ENCODE measurements around the gene FAM3A.
"Not testable (repeated sequence)": the region's sequence is repeated elsewhere in the genome, so short reads cannot be mapped to it uniquely, and the experiment has no call there.

FAM3A gene

GRCh38 chrX:154501423-154501822 lies 14.6 kb downstream of the FAM3A start:
- not testable (repeated sequence) for DNase-seq

- not testable (repeated sequence) for DNase-seq
Observed at GRCh38 chrX:154496591-154497137, 19.4 kb downstream of the FAM3A start.

GRCh38 chrX:154495472-154495922 lies 20.5 kb downstream of the FAM3A start:
- DNase-seq: no peak

GRCh38 chrX:154494715-154495114 lies 21.3 kb downstream of the FAM3A start:
- no peak for DNase-seq

GRCh38 chrX:154490414-154491083 lies 25.5 kb downstream of the FAM3A start, which contains the start of gene SLC10A3:
TSS of gene SLC10A3 (minus strand) at chrX:154490629. CDS start at chrX:154488940, 1,689 bp downstream.
- peak; percentile 98 for DNase-seq

GRCh38 chrX:154490021-154490413 lies 26.0 kb downstream of the FAM3A start:
- peak; percentile 61 for DNase-seq

GRCh38 chrX:154489182-154489581 lies 26.9 kb downstream of the FAM3A start:
- peak; percentile 34 for DNase-seq

GRCh38 chrX:154488336-154489075 lies 27.5 kb downstream of the FAM3A start:
- peak; percentile 35 for DNase-seq

- peak; percentile 49 for DNase-seq
Observed at GRCh38 chrX:154487518-154488290, 28.3 kb downstream of the FAM3A start.

GRCh38 chrX:154486396-154487207 lies 29.4 kb downstream of the FAM3A start, which contains the start of gene UBL4A:
TSS of gene UBL4A (minus strand) at chrX:154486615. CDS start at chrX:154486584, 31 bp downstream.
- DNase-seq: peak; percentile 93

GRCh38 chrX:154486052-154486395 lies 30.0 kb downstream of the FAM3A start:
- DNase-seq: peak; percentile 57

GRCh38 chrX:154485150-154486051 lies 30.6 kb downstream of the FAM3A start:
- no peak for DNase-seq

- DNase-seq: no peak
Observed at GRCh38 chrX:154484255-154485149, 31.5 kb downstream of the FAM3A start.

- DNase-seq: no peak
Observed at GRCh38 chrX:154483325-154483724, 32.7 kb downstream of the FAM3A start.

- no peak for DNase-seq
Observed at GRCh38 chrX:154482786-154483185, 33.2 kb downstream of the FAM3A start.

- DNase-seq: no peak
Observed at GRCh38 chrX:154481911-154482601, 34.0 kb downstream of the FAM3A start.

GRCh38 chrX:154481195-154481594 lies 34.8 kb downstream of the FAM3A start:
- no peak for DNase-seq

GRCh38 chrX:154478728-154479622 lies 37.1 kb downstream of the FAM3A start, which contains the start of gene LAGE3:
TSS of gene LAGE3 (minus strand) at chrX:154479281. CDS start at chrX:154478915, 366 bp downstream.
- peak; percentile 92 for DNase-seq
